GM19467 (cell line): ENCODE measurements around the gene NUB1.
"Not testable (repeated sequence)": the region's sequence is repeated elsewhere in the genome, so short reads cannot be mapped to it uniquely, and the experiment has no call there.

Experiments used
- ATAC-seq: cut with Tn5 transposase; IDR thresholded peaks from one replicate; pipeline ENCODE4 v1.9.1; 2021; ENCODE audit warnings: mild to moderate bottlenecking, moderate library complexity; ENCODE audit not compliant: unreplicated experiment

The NUB1 gene

GRCh38 chr7:151341357-151342101 lies at the start of gene NUB1:
Gene NUB1 (plus strand): TSS chr7:151341812. CDS start chr7:151345350, 3,538 bp downstream.
- peak; percentile 47 for ATAC-seq

- no peak for ATAC-seq
Observed at GRCh38 chr7:151292850-151293249, 48.8 kb upstream of the NUB1 start.

- ATAC-seq = no peak
Observed at GRCh38 chr7:151296202-151296992, 45.2 kb upstream of the NUB1 start.

DNA sequence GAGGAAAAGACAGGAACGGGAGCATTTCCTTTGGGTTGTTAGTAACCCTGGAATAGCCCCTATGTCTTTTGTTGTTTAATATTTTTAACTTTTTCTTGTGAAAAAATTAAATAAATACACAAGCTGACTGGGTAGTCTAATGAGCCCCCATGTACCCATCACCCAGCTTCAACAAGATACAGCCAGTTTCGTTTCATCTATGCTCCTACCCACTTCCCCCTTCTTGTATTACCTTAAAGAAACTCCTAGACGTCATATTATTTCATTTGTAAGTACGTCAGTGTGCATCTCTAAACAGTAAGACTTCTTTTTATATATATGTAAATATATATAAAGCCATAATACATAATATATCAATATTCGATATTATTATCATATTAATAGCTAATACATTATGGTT lies 42.8 kb upstream of the NUB1 start:
- no peak for ATAC-seq

GRCh38 chr7:151299530-151299929 lies 42.1 kb upstream of the NUB1 start:
- ATAC-seq = no peak

- ATAC-seq = no peak
Observed at GRCh38 chr7:151299940-151300645, 41.5 kb upstream of the NUB1 start.

DNA sequence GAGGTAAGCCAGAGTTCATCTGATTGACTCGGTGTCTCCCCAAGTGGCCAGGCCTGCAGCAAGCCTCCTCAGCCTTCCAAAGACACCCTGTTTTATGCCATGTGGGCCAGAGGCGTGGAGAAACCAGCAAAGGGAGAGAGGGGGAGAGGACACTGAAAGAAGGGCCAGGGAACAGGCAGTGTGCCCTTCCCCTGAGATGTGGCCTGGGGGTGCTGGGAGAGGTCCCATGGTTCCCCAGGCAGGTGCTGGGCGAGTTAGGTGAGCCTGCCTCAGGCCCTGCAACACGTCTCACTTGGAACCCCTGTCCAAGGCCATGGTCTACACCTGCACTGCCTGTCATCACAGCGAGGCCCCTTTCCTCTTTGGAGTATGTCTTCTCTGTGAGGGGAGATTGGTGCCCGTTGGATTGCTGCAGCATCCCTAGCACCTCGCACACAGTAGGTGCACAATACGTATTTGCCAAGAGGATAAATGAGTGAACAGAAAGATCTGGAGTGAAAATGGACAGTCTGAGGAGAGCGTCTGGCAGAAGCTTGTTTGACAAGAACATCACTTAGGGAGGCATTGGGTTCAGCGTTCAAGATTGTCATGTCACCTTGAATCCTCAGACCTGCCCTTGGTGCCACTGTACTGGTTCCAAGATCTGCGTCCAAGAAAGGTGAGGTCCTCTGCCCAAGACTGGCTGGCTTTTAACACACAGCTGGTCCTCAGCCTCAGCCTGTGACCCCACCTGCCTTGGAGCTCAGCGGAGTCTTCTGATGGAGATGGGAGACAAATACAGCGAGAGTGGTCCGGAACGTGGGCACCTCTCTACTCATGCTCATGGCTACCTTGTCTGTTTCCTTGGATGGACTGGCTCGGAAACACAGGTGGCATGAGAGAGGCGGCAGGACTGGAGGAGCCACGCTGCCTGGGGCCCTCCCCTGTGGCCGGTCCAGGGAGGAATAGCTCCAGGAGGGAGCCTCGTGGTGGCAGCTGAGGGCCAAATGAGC lies 39.8 kb upstream of the NUB1 start:
- ATAC-seq = no peak

DNA sequence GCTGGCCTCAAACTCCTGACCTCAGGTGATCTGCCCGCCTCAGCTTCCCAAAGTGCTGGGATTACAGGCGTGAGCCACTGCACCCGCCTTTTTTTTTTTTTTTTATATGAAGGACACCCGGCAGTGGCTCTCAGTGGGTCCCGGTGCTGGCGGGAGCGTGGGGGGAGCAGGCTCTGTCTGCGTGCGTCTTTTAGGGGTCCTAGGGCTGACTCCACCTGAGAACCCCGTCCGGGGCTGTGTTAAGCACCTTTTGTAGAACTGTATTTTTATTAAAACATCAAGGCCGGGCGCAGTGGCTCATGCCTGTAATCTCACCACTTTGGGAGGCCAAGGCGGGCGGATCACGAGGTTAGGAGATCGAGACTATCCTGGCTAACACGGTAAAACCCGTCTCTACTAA lies 37.4 kb upstream of the NUB1 start:
- not testable (repeated sequence) for ATAC-seq

DNA sequence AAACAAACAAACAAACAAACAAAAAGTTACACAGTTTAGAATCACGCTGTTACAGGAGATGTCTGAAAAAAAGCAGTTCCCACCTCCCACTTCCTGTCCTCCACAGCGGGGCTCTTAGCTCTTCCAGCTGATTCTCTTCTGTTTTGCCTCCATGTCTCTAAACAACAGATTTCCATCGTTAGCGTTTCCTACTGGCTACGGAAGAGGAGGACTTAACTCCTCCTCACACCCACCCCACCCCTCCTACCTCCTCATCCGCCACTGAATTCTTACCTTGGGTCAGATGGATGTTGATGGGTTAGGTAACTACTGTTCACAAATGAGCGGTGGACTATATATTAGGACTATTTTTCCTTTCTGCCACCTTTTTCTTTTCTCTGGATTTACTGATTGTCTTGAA lies 36.8 kb upstream of the NUB1 start:
- no peak for ATAC-seq

- ATAC-seq = no peak
Observed at GRCh38 chr7:151306374-151306773, 35.2 kb upstream of the NUB1 start.

- no peak for ATAC-seq
Observed at GRCh38 chr7:151306860-151307259, 34.8 kb upstream of the NUB1 start.

DNA sequence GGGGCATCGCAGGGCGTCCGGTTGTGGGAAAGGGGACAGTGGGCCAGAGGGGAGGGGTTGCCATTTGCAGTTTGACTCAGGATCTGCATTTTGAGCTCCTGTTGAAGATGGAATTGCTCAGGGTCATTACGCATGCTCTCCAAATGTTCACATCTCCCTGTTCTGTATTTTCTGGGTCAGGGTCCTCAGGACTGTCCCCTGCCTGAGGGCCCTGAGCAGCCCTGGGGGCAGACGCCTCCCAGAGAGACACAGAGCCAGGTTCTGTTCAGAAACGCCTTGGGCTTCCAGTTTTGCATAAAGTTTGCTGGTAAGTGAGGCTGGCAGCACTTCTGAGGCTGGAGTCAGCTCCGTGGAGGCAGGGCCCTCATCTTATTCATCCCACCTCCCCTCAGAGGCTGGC lies 34.1 kb upstream of the NUB1 start:
- no peak for ATAC-seq

DNA sequence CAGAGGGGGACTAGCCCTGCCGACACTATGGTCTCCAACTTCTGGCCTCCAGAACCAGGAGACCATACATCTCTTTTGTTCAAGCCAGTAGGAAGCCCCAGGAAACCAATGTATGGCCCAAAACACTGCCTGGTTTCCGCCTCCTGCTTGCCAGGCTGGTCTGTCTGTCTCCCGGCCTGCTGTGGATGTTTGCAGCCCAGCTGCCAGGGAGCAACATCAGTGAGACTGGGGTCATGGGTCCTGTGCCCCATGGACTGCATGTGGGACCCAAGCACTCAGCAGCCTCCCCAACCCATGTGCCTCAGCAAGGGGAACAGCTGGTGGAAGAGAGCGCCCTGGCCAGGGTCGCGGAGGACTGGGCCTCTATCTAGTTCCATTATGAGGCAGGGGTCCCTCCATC lies 33.4 kb upstream of the NUB1 start:
- no peak for ATAC-seq

GRCh38 chr7:151308791-151309190 lies 32.8 kb upstream of the NUB1 start:
- ATAC-seq = no peak

GRCh38 chr7:151309311-151309710 lies 32.3 kb upstream of the NUB1 start:
- no peak for ATAC-seq

GRCh38 chr7:151310578-151310977 lies 31.0 kb upstream of the NUB1 start:
- ATAC-seq = no peak

GRCh38 chr7:151311294-151311864 lies 30.2 kb upstream of the NUB1 start:
- ATAC-seq = no peak

DNA sequence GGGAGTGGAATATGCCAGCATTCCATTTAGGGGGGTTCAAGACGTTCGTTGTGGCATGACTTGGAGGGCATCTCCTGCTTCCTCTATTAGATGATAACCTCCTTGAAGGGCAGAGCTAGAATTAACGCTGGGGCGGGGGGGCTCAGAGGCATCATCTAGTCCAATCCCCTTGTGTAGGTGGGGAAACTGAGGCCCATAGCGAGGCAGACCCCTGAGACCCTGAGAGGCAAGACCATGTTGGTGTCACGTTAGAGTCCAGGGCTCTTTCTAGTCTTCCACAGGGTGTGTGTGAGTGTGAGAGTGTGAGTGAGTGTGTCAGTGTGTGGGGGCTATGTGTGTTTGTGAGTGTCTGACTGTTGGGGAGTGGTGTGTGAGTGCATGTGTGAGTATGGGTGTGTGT lies 29.3 kb upstream of the NUB1 start:
- ATAC-seq = no peak

DNA sequence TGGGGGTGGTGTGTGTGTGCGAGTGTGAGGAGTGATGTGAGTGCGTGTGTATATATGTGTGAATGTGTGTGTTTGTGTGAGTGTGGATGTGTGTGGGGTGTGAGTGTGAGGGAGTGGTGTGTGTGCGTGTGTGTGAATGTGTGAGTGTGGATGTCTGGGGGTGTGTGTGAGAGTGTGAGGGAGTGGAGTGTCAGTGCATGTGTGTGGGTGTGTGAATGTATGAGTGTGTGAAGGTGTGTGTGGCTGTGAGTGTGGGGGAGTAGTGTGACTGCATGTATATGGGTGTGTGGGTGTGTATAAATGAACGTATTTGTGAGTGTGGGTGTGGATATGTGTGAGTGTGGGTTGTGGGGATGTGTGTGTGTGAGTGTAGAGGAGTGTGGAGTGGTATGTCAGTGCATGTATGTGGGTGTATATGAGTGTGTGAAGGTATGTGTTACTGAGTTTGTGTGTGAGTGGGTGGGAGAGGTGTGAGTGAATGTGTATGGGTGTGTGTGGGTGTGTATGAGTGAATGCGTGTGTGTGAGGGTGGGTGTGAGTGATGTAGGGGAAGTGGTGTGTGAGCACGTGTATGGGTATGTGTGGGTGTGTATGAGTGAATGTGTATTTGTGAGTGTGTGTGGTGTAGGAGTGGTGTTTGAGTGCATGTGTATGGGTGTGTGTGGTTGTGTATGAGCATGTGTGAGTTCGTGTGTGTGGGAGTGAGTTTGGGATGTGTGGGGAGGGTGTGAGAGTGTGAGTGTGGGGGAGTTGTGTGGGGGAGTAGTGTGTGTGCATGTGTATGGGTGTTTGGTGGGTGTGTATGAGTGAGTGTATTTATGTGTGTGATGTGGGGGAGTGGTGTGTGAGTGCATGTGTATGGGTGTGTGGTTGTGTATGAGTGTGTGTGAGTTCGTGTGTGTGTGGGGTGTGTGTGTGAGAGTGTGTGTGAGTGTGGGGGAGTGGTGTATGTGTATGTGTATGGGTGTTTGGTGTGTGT lies 28.5 kb upstream of the NUB1 start:
- no peak for ATAC-seq
